K562 (cell line): Measurements from ENCODE around the gene CELF4. TPM values are rescaled to one million over a fixed set of nuclear protein-coding genes. Genes with fewer than 3 reads are reported as not detected.

Experiments used
- CSDE1 ChIP-seq, 2 experiments: fragments of 450-650 bp; IDR thresholded peaks; 2 replicates each; pipeline ENCODE4 v1.6.1; 2016; ENCODE audit warnings: mild to moderate bottlenecking in 1 of 2
- DIDO1 ChIP-seq: fragments of 450-650 bp; IDR thresholded peaks from 2 replicates; pipeline ENCODE4 v1.6.1; 2016; ENCODE audit warnings: low read depth, missing biosample characterization, missing genetic modification characterization
- E4F1 ChIP-seq: fragments of 250-450 bp; sonication (Bioruptor Pico); IDR thresholded peaks from 2 replicates; pipeline ENCODE4 v1.5.0; 2021; ENCODE audit warnings: mild to moderate bottlenecking, borderline replicate concordance
- ELF1 ChIP-seq: fragments of 200-800 bp; sonication (Bioruptor generic); IDR thresholded peaks from 2 replicates; pipeline ENCODE4 v1.6.1; 2016; ENCODE audit warnings: missing genetic modification characterization, missing compliant biosample characterization
- ESRRB ChIP-seq: fragments of 250-450 bp; sonication (Bioruptor Pico); IDR thresholded peaks from 2 replicates; pipeline ENCODE4 v1.5.0; 2020; ENCODE audit warnings: mild to moderate bottlenecking, moderate library complexity, borderline replicate concordance
- POLR2AphosphoS5 ChIP-seq: IDR thresholded peaks from 2 replicates; pipeline ENCODE4 v1.6.1; 2011; ENCODE audit warnings: mild to moderate bottlenecking, low read depth, low read length, moderate library complexity; ENCODE audit not compliant: control insufficient read depth, insufficient read depth
- ZNF24 ChIP-seq: fragments of 450-650 bp; IDR thresholded peaks from 2 replicates; pipeline ENCODE4 v1.6.1; 2016
- polyA plus RNA-seq, 8 experiments: library from polyadenylated mRNA; depleted of rRNA in 4 of 8; stranded (reverse) in 5 of 8; unstranded in 3 of 8; fragments of >200 nt; fragmentation: Nextera tagmentation in 2 of 8; fragmentation: Illumina TruSeq in 1 of 8; extraction: Ambion mirVana in 2 of 8; extraction: Trizol in 1 of 8; gene quantifications; 2 replicates each; pipeline versions ENCODE4 v1.2.1 to v1.2.3, GENCODE V29; 2011 to 2014; ENCODE audit warnings: inconsistent platforms in 1 of 8, missing spikeins in 1 of 8
- total RNA-seq, 7 experiments: library from RNA; depleted of rRNA in 6 of 7; stranded (reverse); fragments of >200 nt in 6 of 7; fragmentation: Illumina TruSeq in 2 of 7; extraction: Trizol in 2 of 7; gene quantifications; 2 replicates each; pipeline versions ENCODE4 v1.2.1 to v1.2.3, GENCODE V29; 2011 to 2021; ENCODE audit warnings: low replicate concordance in 1 of 7
- TF ChIP-seq, protein P1 (sequence below): fragments of 250-450 bp; sonication (Bioruptor Pico); IDR thresholded peaks from 2 replicates; pipeline ENCODE4 v1.9.0; 2021; ENCODE audit warnings: mild to moderate bottlenecking
- TF ChIP-seq, protein P2 (sequence below): fragments of 200-800 bp; sonication (Bioruptor generic); IDR thresholded peaks from 2 replicates; pipeline ENCODE4 v1.6.1; 2016; ENCODE audit warnings: missing genetic modification characterization, missing compliant biosample characterization

The CELF4 gene
- total and polyA plus RNA-seq, 9 of the 15 experiments (the other 6 are each of a cell fraction or from before 2014, with no cell fraction given) = 0.04 to 0.24 (median 0.07) TPM; not detected in 3

- TF ChIP-seq, protein P1, sequence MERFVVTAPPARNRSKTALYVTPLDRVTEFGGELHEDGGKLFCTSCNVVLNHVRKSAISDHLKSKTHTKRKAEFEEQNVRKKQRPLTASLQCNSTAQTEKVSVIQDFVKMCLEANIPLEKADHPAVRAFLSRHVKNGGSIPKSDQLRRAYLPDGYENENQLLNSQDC (CRISPR knock-in tag) = no peak
- TF ChIP-seq E4F1 (CRISPR knock-in tag) = no peak
- no peak for TF ChIP-seq ELF1 (tag)
- no peak for TF ChIP-seq DIDO1 (tag)
- TF ChIP-seq POLR2AphosphoS5 = no peak
- TF ChIP-seq, protein P2, sequence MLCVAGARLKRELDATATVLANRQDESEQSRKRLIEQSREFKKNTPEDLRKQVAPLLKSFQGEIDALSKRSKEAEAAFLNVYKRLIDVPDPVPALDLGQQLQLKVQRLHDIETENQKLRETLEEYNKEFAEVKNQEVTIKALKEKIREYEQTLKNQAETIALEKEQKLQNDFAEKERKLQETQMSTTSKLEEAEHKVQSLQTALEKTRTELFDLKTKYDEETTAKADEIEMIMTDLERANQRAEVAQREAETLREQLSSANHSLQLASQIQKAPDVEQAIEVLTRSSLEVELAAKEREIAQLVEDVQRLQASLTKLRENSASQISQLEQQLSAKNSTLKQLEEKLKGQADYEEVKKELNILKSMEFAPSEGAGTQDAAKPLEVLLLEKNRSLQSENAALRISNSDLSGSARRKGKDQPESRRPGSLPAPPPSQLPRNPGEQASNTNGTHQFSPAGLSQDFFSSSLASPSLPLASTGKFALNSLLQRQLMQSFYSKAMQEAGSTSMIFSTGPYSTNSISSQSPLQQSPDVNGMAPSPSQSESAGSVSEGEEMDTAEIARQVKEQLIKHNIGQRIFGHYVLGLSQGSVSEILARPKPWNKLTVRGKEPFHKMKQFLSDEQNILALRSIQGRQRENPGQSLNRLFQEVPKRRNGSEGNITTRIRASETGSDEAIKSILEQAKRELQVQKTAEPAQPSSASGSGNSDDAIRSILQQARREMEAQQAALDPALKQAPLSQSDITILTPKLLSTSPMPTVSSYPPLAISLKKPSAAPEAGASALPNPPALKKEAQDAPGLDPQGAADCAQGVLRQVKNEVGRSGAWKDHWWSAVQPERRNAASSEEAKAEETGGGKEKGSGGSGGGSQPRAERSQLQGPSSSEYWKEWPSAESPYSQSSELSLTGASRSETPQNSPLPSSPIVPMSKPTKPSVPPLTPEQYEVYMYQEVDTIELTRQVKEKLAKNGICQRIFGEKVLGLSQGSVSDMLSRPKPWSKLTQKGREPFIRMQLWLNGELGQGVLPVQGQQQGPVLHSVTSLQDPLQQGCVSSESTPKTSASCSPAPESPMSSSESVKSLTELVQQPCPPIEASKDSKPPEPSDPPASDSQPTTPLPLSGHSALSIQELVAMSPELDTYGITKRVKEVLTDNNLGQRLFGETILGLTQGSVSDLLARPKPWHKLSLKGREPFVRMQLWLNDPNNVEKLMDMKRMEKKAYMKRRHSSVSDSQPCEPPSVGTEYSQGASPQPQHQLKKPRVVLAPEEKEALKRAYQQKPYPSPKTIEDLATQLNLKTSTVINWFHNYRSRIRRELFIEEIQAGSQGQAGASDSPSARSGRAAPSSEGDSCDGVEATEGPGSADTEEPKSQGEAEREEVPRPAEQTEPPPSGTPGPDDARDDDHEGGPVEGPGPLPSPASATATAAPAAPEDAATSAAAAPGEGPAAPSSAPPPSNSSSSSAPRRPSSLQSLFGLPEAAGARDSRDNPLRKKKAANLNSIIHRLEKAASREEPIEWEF = no peak
- TF ChIP-seq ZNF24 = no peak
- TF ChIP-seq CSDE1 (IDR thresholded peaks at IDR 0.05) = no peak
- no peak for TF ChIP-seq ESRRB
Measured at GRCh38 chr18:37397814-37398213, 167.8 kb downstream of the CELF4 start (continued).
